Natural killer cell (primary cell): Measurements from ENCODE around the gene IGF1R. TPM values are rescaled to one million over a fixed set of nuclear protein-coding genes. Genes with fewer than 3 reads are reported as not detected.

ENCODE experiments used
- ATAC-seq, 3 donors: fragments of 150-1000 bp in 2 of 3; fragments of 200-7000 bp in 1 of 3; cut with Tn5 transposase; 1 replicate in 1 of 3; 2 replicates in 2 of 3; pipeline ENCODE4 v1.10.0; 2021; ENCODE audit warnings: mild to moderate bottlenecking in 2 of 3, moderate library complexity in 2 of 3
- DNase-seq, 2 donors: peaks; one replicate each; pipeline versions ENCODE4 v3.0.0 to v3.0.0-alpha.2; 2013 to 2021; ENCODE audit warnings: mixed read lengths in 1 of 2
- H3K27ac ChIP-seq: one replicate; pipeline ENCODE4 v1.5.1; 2013; ENCODE audit warnings: mild to moderate bottlenecking, low read length
- H3K27me3 ChIP-seq: one replicate; pipeline ENCODE4 v1.6.1; 2013; ENCODE audit warnings: low read length; ENCODE audit not compliant: control insufficient read depth, insufficient read depth
- H3K36me3 ChIP-seq: one replicate; pipeline ENCODE4 v1.6.1; 2013; ENCODE audit warnings: low read length; ENCODE audit not compliant: control insufficient read depth, insufficient read depth
- H3K4me1 ChIP-seq: one replicate; pipeline ENCODE4 v1.6.1; 2013; ENCODE audit warnings: low read length; ENCODE audit not compliant: control insufficient read depth, insufficient read depth
- H3K4me3 ChIP-seq: one replicate; pipeline ENCODE4 v1.5.1; 2013; ENCODE audit warnings: low read length
- H3K9me3 ChIP-seq: one replicate; pipeline ENCODE4 v1.6.1; 2013; ENCODE audit warnings: low read length; ENCODE audit not compliant: control insufficient read depth, insufficient read depth
- H3K27ac Mint-ChIP-seq, 2 donors: one replicate each; pipeline ENCODE4 v1.8.0; 2022; ENCODE audit warnings: mild to moderate bottlenecking in 2 of 2, mixed read lengths in 2 of 2, moderate library complexity in 1 of 2
- H3K27me3 Mint-ChIP-seq, 2 donors: one replicate each; pipeline ENCODE4 v1.8.0; 2022; ENCODE audit warnings: low read depth in 2 of 2, mixed read lengths in 2 of 2
- H3K36me3 Mint-ChIP-seq: one replicate; pipeline ENCODE4 v1.8.0; 2022; ENCODE audit warnings: mixed read lengths
- H3K4me1 Mint-ChIP-seq, 2 donors: one replicate each; pipeline ENCODE4 v1.8.0; 2022; ENCODE audit warnings: mixed read lengths in 2 of 2
- H3K4me3 Mint-ChIP-seq: one replicate; pipeline ENCODE4 v1.8.0; 2022; ENCODE audit warnings: mild to moderate bottlenecking, moderate library complexity, mixed read lengths
- H3K9me3 Mint-ChIP-seq, 2 donors: one replicate each; pipeline ENCODE4 v1.8.0; 2022; ENCODE audit warnings: mixed read lengths in 2 of 2
- CTCF ChIP-seq: fragments of 200-600 bp; IDR thresholded peaks from one replicate; pipeline ENCODE4 v1.8.0; 2022; ENCODE audit warnings: antibody characterized with exemption
- WGBS: methylation state at CpG from one replicate; pipeline ENCODE4 v1.1.7; 2013; ENCODE audit warnings: missing lambda C conversion rate; ENCODE audit not compliant: insufficient coverage; 5-methylcytosine and 5-hydroxymethylcytosine counted together
- intact Hi-C: fragments of 100-400 bp; cut with micrococcal nuclease; formaldehyde crosslinking; loops from one replicate; pipeline ENCODE4 v1.14.2; 2022
- total RNA-seq, 4 donors: library from RNA; stranded (reverse); fragments of 120-200 nt in 1 of 4; gene quantifications; one replicate each; pipeline versions ENCODE4 v1.2.3 to v1.2.4, GENCODE V29; 2013 to 2022

Gene IGF1R
- total RNA-seq, 3 donors from 2014 or later (not counting 1 experiment from before 2014, with no cell fraction given): 47.3 to 50.7 (median 49.0) TPM

DNA sequence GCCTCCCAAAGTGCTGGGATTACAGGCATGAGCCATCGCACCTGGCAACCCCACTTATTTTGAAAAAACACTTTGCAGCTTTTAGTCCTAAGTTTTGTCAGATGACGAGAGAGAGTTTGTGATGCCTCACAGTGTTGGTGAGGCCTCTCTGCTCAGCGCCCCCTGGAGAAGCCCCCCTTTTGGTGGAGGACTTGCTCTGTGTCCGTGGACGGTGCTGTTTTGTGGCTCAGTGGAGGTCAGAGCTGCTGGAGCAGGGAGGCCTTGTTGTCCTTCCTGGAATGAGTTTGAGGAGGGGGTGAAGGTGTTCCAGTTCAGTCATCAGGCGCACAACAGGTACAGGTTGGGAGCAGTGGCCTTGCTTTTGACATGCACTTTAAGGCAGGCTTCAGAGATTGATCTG, 301.3 kb downstream of the IGF1R start:
- Mint-ChIP-seq H3K4me1 (peaks cover 23 to 26% of the 10 kb centered on the region in 2 donors), H3K27ac (no peak overlapping the region), H3K36me3 (peaks cover 7% of the 10 kb centered on the region), H3K9me3 (no peaks in the 10 kb centered on the region), H3K4me3 (no peak overlapping the region), H3K27me3 (no peaks in the 10 kb centered on the region)
- ATAC-seq (no peak), DNase-seq (no peak)
- H3K4me1 ChIP-seq: peaks cover 33% of the 10 kb centered on the region
- H3K4me3 ChIP-seq: no peak overlapping the region
- H3K36me3 ChIP-seq: no peaks in the 10 kb centered on the region
- WGBS: 79% methylated on average over 6 of the region's 6 CpGs
- intact Hi-C loops: loop anchor here (5.0 kb wide), 2 partner anchors 108 to 297 kb away; no protein-coding TSS in a partner anchor
- H3K9me3 ChIP-seq: no peaks in the 10 kb centered on the region
- H3K27me3 ChIP-seq: no peaks in the 10 kb centered on the region
- TF ChIP-seq CTCF: no peak
- H3K27ac ChIP-seq: no peak overlapping the region

DNA sequence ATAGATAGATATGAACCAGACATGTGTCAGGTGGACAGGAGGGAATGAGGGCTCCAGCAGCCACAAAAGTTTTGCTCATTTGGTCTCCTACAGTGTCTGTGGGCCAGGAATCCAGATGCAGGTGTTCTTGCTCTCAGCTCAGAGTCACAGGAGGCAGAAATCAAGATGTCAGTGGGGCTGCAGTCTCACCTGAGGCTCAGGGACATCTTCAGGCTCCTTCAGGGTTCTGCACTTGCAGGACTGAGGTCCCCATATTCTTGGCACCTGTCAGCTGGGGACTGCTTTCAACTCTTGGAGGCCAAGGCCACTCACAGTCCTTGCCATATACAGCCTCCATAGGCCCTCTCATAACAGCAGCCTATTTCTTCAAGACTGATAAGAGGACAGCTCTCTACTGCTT, 301.9 kb downstream of the IGF1R start:
- DNase-seq (no peak), ATAC-seq (no peak)
- Mint-ChIP-seq H3K27ac (peak overlapping the region; percentile 31 to 42), H3K4me3 (no peak overlapping the region), H3K27me3 (no peaks in the 10 kb centered on the region), H3K36me3 (peaks cover 6% of the 10 kb centered on the region), H3K9me3 (no peaks in the 10 kb centered on the region), H3K4me1 (peaks cover 23 to 29% of the 10 kb centered on the region in 2 donors)
- intact Hi-C loops: loop anchor here (5.0 kb wide), 2 partner anchors 107 to 298 kb away; no protein-coding TSS in a partner anchor
- Histone ChIP-seq H3K4me1 (peaks cover 40% of the 10 kb centered on the region), H3K27me3 (no peaks in the 10 kb centered on the region), H3K4me3 (no peak overlapping the region), H3K36me3 (no peaks in the 10 kb centered on the region), H3K27ac (no peak overlapping the region), H3K9me3 (no peaks in the 10 kb centered on the region)
- TF ChIP-seq CTCF: no peak

DNA sequence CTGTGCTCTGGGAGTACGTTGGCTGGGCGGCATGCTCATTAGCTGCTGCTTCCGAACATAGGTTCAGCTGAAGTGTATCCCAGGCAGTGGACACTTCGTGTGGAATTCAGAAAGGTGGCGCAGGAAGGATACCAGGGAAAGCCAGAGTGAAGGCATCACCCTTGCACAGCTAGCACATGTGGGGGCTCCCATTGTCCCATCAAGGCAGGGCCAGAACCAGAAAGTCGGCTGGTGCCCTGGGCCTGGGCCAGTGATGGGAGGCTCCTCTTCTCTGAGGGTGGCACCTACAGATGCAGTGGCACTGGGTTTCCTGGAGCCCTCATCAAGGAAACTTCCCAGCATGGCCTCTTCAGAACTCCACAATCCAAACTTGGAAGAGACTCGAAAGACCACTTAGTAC, 302.7 kb downstream of the IGF1R start:
- DNase-seq: no peak
- Histone ChIP-seq H3K9me3 (no peaks in the 10 kb centered on the region), H3K4me1 (peaks cover 47% of the 10 kb centered on the region), H3K4me3 (no peak overlapping the region), H3K36me3 (no peaks in the 10 kb centered on the region), H3K27ac (no peak overlapping the region), H3K27me3 (no peaks in the 10 kb centered on the region)
- no peak for TF ChIP-seq CTCF
- 97% methylated on average over 7 of the region's 7 CpGs for WGBS
- no peaks in the 10 kb centered on the region for H3K9me3 Mint-ChIP-seq
- no peak for ATAC-seq
- no peaks in the 10 kb centered on the region for H3K27me3 Mint-ChIP-seq
- peaks cover 24 to 30% of the 10 kb centered on the region in 2 donors for H3K4me1 Mint-ChIP-seq
- peak overlapping the region in 1 of 2 donors; percentile 42 for H3K27ac Mint-ChIP-seq
- no peaks in the 10 kb centered on the region for H3K36me3 Mint-ChIP-seq
- no peak overlapping the region for H3K4me3 Mint-ChIP-seq
- intact Hi-C loops: loop anchor here (5.0 kb wide), 2 partner anchors 106 to 299 kb away; no protein-coding TSS in a partner anchor
